Transverse colon (tissue), 4 donors: Measurements from ENCODE around the gene OCA2.

ENCODE experiments used
- POLR2A ChIP-seq: fragments of 450-650 bp; IDR thresholded peaks from one replicate; pipeline ENCODE4 v1.6.1; 2016; ENCODE audit warnings: antibody characterized with exemption, mild to moderate bottlenecking, moderate library complexity
- POLR2AphosphoS5 ChIP-seq, 3 donors: sonication (generic); formaldehyde crosslinking; IDR thresholded peaks; one replicate each; pipeline ENCODE4 v1.6.1; 2016; ENCODE audit warnings: antibody characterized with exemption in 3 of 3
- TF ChIP-seq, protein P1 (sequence below), 5 experiments: fragments of 200-600 bp in 3 of 5; fragments of 450-650 bp in 2 of 5; sonication (generic) in 3 of 5; IDR thresholded peaks; 1 replicate in 2 of 5; 2 replicates in 3 of 5; pipeline ENCODE4 v1.5.1; 2016 to 2017; ENCODE audit warnings: antibody characterized with exemption in 5 of 5, inconsistent platforms in 3 of 5, mild to moderate bottlenecking in 2 of 5, moderate library complexity in 1 of 5

DNA sequence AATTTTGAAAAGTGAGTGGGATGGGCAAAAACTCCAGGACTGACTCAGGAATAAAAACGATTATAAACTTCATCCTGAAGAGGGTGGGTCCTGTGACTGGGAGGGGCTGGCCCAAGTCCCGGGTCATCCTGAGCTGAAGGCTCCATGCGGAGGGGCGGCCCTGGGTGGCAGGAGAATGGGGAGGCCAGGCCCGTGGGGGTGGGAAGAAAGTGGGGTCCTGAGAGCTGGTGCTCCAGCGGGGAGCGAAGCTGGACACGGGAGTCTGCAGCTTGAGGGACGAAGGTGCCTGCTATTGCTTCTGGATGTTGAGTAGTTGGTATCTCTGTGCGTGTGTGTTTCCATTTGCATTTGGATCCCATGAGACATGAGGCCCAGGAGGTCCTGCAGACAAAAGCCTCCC, 4.7 kb upstream of the OCA2 start:
- no peak for TF ChIP-seq POLR2A
- TF ChIP-seq, protein P1, sequence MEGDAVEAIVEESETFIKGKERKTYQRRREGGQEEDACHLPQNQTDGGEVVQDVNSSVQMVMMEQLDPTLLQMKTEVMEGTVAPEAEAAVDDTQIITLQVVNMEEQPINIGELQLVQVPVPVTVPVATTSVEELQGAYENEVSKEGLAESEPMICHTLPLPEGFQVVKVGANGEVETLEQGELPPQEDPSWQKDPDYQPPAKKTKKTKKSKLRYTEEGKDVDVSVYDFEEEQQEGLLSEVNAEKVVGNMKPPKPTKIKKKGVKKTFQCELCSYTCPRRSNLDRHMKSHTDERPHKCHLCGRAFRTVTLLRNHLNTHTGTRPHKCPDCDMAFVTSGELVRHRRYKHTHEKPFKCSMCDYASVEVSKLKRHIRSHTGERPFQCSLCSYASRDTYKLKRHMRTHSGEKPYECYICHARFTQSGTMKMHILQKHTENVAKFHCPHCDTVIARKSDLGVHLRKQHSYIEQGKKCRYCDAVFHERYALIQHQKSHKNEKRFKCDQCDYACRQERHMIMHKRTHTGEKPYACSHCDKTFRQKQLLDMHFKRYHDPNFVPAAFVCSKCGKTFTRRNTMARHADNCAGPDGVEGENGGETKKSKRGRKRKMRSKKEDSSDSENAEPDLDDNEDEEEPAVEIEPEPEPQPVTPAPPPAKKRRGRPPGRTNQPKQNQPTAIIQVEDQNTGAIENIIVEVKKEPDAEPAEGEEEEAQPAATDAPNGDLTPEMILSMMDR (IDR thresholded peaks at IDR 0.05) = no peak
- TF ChIP-seq POLR2AphosphoS5 (IDR thresholded peaks at IDR 0.05) = no peak
